Peyer's patch (tissue), 4 donors: Measurements from ENCODE around the gene ARHGAP11A.

Experiments
- POLR2A ChIP-seq, 2 donors: fragments of 450-650 bp; IDR thresholded peaks; one replicate each; pipeline ENCODE4 v1.5.1; 2017; ENCODE audit warnings: antibody characterized with exemption in 2 of 2, mild to moderate bottlenecking in 2 of 2, moderate library complexity in 2 of 2
- TF ChIP-seq, protein P1 (sequence below), 6 experiments: fragments of 450-650 bp in 4 of 6; fragments of 200-600 bp in 2 of 6; sonication (generic) in 1 of 6; IDR thresholded peaks; one replicate each; pipeline ENCODE4 v1.5.1; 2017 to 2019; ENCODE audit warnings: antibody characterized with exemption in 6 of 6, mild to moderate bottlenecking in 3 of 6, moderate library complexity in 1 of 6

DNA sequence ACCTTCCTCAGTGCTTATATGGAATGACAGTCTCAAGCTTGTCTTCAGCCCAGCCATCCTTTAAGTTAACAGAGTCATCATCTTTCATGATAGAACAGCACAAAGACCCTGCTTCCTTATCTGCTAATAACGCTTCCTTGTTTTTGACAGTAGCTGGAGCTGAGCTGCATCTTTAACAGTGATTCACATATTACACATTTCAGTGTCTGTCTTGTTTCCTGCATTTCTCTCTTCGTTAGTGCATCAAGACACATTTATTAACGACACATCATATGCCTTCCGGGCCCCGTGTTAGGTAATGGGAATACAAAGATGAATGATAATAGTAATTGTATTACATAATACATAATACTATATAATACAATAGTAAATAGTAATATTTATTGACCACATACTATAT is 72.3 kb downstream of the ARHGAP11A start:
- TF ChIP-seq, protein P1, sequence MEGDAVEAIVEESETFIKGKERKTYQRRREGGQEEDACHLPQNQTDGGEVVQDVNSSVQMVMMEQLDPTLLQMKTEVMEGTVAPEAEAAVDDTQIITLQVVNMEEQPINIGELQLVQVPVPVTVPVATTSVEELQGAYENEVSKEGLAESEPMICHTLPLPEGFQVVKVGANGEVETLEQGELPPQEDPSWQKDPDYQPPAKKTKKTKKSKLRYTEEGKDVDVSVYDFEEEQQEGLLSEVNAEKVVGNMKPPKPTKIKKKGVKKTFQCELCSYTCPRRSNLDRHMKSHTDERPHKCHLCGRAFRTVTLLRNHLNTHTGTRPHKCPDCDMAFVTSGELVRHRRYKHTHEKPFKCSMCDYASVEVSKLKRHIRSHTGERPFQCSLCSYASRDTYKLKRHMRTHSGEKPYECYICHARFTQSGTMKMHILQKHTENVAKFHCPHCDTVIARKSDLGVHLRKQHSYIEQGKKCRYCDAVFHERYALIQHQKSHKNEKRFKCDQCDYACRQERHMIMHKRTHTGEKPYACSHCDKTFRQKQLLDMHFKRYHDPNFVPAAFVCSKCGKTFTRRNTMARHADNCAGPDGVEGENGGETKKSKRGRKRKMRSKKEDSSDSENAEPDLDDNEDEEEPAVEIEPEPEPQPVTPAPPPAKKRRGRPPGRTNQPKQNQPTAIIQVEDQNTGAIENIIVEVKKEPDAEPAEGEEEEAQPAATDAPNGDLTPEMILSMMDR (IDR thresholded peaks at IDR 0.05), result no peak
- TF ChIP-seq POLR2A (IDR thresholded peaks at IDR 0.05), result no peak
